Measurements from ENCODE around the gene TLE6.
"Not testable (repeated sequence)": the region's sequence is repeated elsewhere in the genome, so short reads cannot be mapped to it uniquely, and the experiment has no call there.

Gene TLE6

DNA sequence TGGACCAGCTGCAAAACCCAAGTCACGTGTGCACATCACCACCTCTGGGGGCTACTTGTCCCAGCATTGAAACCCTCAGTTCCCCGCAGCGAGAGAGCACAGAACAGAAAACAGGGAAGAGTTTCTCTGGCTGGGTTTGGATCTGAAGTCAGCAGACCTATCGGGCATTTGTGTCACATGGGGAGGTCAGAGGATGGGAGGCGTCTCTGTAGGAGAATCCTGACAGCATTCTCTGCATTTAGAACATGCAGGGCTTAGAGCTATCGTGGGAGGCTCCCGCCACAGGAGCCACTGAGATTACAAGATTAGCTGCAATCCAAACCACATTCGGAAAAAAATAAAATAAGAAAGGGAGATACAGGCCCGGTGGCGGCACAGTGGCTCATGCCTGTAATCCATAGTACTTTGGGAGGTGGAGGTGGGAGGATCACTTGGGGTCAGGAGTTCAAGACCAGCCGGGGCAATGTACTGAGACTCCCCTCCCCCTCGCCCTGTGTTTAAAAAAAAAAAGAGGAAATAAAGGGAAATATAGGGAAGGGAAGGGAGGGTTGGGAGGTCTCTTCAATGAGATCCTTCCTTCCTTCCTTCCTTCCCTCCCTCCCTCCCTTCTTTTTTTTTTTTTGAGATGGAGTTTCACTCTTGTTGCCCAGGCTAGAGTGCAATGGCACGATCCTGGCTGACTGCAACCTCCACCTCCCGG, 2.9 kb upstream of the TLE6 start:
- DNase-seq (ENCODE audit: low read depth) = no peak

DNA sequence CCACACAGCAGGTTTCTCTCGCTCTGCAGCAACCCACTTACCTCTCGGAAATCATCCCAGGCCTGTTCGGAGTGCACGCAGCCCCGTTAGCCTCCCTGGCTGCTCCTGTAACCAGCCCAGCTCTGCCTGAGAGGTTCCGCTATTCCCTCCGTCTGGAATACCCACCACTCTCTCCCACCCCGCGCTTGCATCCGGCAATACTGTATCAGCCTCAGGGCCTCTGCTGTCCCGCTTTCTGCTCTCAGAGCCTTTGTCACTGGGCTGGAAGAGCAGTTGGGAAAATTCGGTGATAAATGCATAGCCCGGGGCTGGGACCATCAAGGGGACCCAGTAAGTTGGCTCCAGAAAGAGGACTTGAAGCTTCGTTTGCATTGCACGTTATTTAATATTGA, 759 bp upstream of the TLE6 start:
- DNase-seq (ENCODE audit: low read depth) = no peak

- DNase-seq (ENCODE audit: low read depth) = no peak
Observed at GRCh38 chr19:2977746-2978138, 378 bp downstream of the TLE6 start.

GRCh38 chr19:2978166-2978767, 903 bp downstream of the TLE6 start:
- no peak for DNase-seq (ENCODE audit: low read depth)

GRCh38 chr19:2978772-2979171, 1.4 kb downstream of the TLE6 start:
- no peak for DNase-seq (ENCODE audit: low read depth)

DNA sequence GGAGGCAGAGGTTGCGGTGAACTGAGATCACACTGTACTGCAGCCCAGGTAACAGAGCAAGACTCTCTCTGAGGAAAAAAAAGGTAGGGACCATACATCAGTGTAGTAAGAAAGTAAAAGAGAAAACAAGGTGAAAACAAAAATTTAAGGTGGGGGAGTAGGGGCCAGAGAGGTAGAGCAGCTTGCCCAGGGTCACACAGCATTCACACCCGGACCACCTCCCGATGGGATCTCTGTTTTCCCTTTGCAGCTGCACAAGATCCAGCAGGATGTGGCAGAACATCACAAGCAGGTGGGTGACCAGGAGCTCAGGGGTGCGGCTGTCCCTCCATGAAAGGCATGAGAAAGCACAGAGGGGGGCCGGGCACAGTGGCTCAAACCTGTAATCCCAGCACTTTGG, 4.5 kb downstream of the TLE6 start:
- DNase-seq (ENCODE audit: low read depth) = no peak

DNA sequence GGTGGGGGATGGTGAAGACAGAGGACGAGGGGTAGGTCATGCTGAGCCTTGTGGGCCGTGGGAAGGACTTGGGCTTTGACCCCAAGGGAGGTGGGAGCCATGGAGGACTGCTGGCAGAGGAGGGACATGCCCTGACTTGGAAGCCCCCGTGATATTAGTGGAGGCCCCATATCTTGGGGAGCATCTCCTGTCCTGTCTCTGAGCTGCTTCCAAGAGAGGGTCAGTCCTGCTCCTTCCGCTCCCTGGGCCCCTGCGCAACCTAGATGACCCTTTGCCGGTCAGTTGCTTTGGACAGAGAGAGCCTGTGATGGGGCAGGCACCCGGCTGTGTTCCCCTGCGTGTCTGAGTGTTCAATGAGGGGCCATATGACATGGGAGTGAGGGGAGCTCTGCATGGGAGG, 5.2 kb downstream of the TLE6 start:
- no peak for DNase-seq (ENCODE audit: low read depth)

- no peak for DNase-seq (ENCODE audit: low read depth)
Observed at GRCh38 chr19:2982983-2983350, 5.6 kb downstream of the TLE6 start.

DNA sequence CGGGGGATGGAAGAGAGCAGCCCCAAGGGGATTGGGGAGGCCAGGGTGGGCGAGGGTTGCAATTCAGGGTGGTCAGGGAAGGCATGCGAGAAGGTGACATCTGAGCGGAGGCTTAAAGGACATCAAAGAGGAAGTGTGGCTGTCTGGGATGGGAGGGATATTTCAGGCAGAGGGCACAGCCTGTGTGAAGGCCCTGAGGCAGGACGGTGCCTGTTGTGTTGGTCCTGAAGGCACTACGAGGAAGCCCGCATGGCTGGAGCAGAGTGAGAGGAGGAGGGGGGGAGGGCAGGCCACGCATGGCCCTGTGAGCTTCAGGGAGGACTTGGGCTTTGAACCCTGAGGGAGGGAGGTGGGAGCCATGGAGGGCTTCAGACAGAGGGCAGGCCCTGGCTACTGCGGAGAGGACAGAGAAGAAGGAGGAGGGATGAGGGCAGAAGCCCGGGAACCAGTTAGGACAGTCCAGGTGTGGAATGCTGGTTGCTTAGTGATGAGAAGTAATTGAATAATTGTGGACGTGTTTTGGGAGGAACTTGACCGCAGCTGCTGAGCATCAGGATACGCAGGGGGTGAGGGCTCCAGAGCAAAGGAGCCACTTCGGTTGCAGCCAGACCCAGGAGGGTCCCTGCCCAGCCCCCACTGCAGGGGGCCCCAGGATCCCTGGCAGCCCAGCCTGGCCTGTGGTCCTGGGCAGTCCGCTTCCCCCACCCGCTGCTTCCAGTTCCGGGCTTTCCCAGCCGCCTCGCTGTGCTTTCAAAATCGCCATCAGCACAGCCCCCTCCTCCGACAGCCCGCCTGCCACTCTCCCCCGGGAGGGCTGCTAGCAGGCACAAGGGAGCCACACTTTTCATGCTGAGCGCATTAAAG, 6.2 kb downstream of the TLE6 start:
- DNase-seq (ENCODE audit: low read depth) = no peak

GRCh38 chr19:2984215-2984528, 6.8 kb downstream of the TLE6 start:
- no peak for DNase-seq (ENCODE audit: low read depth)

DNA sequence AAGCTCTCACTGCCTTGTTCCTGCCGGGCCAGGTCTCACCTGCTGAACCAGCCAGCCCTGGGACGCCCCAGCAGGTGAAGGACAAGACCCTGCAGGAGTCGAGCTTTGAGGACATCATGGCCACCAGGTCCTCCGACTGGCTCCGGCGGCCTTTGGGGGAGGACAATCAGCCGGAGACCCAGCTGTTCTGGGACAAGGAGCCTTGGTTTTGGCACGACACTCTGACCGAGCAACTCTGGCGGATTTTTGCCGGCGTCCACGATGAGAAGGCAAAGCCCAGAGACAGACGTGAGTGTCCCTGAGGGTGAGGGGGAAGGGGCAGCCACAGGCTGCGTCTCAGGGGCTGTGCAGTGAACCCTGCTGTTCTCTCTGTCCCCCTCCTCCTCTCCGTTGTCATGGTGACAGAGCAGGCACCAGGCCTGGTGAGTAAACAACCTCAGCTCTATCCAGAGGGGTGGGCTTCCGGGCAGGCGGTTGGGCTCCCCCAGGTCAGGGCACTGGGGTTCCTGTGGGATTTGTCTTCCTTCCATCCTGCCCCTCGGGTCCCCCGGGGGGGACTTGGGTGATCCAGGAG, 9.7 kb downstream of the TLE6 start:
- DNase-seq (ENCODE audit: low read depth) = no peak

- no peak for DNase-seq (ENCODE audit: low read depth)
Observed at GRCh38 chr19:2987797-2988196, 10.4 kb downstream of the TLE6 start.

GRCh38 chr19:2988568-2988967, 11.2 kb downstream of the TLE6 start:
- no peak for DNase-seq (ENCODE audit: low read depth)

DNA sequence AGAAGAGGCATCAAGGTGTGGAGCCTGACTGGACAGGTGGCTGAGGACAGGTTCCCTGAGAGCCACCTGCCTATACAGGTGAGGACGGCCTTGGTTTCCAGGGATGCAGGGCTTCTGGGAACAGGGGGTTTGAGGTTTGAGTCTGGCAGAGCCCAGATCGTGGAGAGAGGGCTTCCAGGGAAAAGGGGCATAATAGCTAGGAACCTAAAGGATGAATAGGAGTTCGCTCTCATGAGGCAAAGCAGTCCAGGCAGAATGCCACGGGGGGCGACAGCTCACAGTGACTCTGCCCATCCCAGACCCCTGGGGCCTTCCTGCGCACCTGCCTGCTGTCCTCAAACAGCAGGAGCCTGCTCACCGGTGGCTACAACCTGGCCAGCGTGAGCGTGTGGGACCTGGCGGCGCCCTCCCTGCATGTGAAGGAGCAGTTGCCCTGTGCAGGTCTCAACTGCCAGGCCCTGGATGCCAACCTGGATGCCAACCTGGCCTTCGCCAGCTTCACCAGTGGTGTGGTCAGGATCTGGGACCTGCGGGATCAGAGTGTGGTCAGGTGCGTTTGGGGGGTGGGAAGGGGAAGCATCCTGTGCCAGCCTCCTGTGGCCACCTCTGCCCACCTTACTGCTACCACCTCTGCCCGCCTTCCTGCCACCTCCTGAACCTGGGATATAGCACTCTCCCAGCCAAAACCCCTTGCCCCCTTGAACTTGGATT, 12.0 kb downstream of the TLE6 start:
- no peak for DNase-seq (ENCODE audit: low read depth)

DNA sequence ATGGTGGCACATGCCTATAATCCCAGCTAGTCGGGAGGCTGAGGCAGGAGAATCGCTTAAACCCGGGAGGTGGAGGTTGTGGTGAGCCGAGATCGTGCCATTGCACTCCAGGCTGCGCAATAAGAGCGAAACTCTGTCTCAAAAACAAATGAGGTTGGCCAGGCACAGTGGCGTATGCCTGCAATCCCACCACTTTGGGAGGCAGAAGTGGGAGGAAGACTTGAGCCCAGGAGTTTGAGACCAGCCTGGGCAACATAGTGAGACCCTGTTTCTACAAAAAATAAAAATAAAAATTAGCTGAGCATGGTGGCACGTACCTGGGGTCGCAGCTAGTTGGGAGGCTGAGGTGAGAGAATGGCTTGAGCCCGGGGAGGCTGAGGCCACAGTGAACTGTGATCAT, 15.0 kb downstream of the TLE6 start:
- not testable (repeated sequence) for DNase-seq (ENCODE audit: low read depth)

DNA sequence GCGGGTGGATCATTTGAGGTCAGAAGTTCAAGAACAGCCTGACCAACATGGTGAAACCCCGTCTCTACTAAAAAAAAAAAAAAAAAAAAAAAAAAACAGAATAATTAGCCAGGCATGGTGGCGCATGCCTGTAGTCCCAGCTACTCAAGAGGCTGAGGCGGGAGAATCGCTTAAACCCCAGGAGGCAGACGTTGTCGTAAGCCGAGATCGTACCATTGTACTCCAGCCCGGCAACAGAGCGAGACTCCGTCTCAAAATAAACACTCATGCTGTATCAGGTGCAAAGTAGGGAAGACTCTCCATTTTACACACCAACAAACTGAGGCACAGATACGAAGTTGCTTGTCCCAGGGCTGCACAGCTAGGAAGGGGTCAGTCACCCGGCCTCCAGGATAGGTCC, 15.6 kb downstream of the TLE6 start:
- no peak for DNase-seq (ENCODE audit: low read depth)

- DNase-seq (ENCODE audit: low read depth) = no peak
Observed at GRCh38 chr19:2993579-2993978, 16.2 kb downstream of the TLE6 start.

GRCh38 chr19:2994588-2995131, 17.3 kb downstream of the TLE6 start:
- DNase-seq (ENCODE audit: low read depth) = no peak

DNA sequence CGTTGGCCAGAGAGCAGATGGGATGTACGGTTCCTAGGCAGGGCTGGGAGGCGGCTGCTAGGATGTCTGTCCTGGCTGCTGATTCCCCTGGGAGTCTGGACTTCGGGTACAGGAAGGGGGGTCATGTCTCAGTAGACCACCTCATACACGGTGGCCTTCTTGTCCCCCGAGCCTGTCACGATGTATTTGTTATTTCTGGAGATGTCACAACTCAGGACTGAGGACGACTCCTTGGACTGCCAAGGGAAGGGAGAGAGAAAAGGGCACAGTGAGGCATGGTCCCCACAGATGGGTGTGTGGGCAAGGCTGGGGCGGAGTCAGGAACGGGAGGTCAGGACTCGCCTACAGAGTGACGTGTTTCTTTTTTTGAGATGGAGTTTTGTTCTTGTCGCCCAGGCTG, 20.4 kb downstream of the TLE6 start:
- DNase-seq (ENCODE audit: low read depth) = no peak

GRCh38 chr19:2998642-2999041, 21.3 kb downstream of the TLE6 start:
- no peak for DNase-seq (ENCODE audit: low read depth)

DNA sequence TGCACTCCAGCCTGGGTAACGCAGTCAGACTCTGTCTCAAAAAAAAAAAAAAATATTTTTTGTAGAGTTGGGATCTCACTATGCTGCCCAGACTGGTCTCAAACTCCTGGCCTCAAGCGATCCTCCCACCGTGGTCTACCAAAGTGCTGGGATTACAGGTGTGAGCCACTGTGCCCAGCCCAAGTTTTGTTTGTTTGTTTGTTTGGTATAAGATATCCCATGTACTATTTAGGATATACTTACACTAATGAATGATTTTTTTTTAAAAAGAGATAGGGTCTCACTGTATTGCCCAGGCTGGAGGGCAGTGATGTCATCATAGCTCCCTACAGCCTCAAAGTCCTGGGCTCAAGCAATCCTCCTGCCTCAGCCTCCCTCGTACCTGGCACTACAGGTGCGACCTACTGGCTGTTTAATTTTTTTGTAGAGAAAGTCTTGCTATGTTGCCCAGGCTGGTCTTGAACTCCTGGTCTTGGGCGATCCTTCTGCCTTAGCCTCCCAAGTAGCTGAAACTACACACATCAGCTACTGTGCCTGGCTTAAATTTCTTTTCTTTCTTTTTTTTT, 24.0 kb downstream of the TLE6 start:
- no peak for DNase-seq (ENCODE audit: low read depth)

GRCh38 chr19:3003046-3003445, 25.7 kb downstream of the TLE6 start:
- DNase-seq (ENCODE audit: low read depth) = no peak

All from stimulated activated CD8-positive, alpha-beta memory T cell treated with anti-CD3 and anti-CD28 coated beads, Interleukin-12 subunit alpha, Interleukin-12 subunit beta, amount 100 ng/mL, for 1 hour (primary cell).